ENCODE results near the gene CYP2A13. TPM values are rescaled to one million over a fixed set of nuclear protein-coding genes. Genes with fewer than 3 reads are reported as not detected.
"Not testable (repeated sequence)": the region's sequence is repeated elsewhere in the genome, so short reads cannot be mapped to it uniquely, and the experiment has no call there.

Gene CYP2A13
- total RNA-seq, 1 donor: not detected

DNA sequence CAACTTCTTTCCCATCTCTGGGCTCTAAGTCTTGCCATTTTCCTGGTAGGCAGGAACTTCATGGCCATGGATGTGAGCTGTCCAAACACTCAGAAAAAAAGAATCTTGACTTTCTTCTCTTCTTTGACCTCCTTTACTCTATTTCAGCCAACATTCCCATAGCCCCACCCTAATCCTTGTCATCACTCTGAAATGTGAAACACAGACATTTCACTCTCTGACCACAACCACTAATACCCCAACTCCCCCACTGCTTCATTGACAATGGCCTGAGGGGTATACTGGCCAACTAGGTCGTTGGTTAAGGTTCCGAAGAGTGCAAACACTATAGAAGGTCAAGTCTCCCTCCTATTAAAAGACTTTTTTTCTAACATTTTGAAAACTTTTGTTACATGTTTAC is 4.7 kb upstream of the CYP2A13 start:
- no peak overlapping the region for H3K4me3 ChIP-seq (ENCODE audit: low read depth, low read length)
- TF ChIP-seq, protein P1, sequence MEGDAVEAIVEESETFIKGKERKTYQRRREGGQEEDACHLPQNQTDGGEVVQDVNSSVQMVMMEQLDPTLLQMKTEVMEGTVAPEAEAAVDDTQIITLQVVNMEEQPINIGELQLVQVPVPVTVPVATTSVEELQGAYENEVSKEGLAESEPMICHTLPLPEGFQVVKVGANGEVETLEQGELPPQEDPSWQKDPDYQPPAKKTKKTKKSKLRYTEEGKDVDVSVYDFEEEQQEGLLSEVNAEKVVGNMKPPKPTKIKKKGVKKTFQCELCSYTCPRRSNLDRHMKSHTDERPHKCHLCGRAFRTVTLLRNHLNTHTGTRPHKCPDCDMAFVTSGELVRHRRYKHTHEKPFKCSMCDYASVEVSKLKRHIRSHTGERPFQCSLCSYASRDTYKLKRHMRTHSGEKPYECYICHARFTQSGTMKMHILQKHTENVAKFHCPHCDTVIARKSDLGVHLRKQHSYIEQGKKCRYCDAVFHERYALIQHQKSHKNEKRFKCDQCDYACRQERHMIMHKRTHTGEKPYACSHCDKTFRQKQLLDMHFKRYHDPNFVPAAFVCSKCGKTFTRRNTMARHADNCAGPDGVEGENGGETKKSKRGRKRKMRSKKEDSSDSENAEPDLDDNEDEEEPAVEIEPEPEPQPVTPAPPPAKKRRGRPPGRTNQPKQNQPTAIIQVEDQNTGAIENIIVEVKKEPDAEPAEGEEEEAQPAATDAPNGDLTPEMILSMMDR (IDR thresholded peaks at IDR 0.05; ENCODE audit: insufficient read depth, low read length): no peak
- no peak for DNase-seq (ENCODE audit: low read depth)

DNA sequence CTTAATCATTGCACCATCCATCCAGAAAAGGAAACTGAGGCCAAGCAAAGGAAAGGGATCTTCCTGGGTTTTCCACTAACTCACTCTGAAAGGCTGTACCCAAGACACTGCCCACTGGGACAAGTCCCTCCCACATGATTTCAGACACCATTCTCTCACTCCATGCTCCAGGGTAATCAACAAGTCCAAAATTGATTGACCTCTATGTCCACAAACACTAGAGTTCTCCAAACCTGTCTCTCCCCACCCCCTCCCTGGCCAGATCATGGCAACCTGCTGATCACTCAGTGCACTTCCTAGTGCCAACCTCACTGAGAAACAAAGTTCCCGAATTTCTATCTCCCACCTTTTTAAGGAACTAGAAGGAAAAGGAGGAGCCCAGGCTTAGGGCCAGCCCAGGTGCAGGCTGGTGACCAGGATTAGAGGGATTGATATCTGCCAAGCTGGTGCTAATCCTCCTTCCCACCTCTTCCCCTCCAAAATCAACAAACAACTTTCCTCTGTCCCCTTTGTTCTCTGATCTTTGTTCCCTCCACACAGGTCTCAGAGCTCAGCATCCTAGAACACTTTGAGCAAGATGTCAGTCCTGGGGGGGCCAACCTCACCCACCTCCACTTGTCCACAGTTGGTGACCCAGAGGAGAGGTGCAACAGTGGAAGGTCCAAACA is 2.4 kb upstream of the CYP2A13 start:
- no peak overlapping the region for H3K4me3 ChIP-seq (ENCODE audit: low read depth, low read length)
- TF ChIP-seq, protein P1 (IDR thresholded peaks at IDR 0.05; ENCODE audit: insufficient read depth, low read length): no peak
- no peak for DNase-seq (ENCODE audit: low read depth)

DNA sequence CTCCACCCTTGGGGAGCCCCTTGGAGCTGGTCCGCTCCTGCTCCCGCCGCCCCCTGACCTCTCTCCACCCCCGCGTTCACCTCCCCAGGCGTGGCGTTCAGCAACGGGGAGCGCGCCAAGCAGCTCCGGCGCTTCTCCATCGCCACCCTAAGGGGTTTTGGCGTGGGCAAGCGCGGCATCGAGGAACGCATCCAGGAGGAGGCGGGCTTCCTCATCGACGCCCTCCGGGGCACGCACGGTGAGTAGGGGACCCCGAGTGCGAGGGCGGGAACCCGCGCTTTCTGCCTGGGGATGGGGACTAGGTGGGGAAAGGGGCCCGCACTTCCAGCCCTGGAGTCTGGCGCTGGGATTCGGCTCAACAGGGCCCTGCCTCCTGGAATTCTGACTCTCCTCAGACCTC is 1.7 kb downstream of the CYP2A13 start:
- H3K4me3 ChIP-seq (ENCODE audit: low read depth, low read length): no peak overlapping the region
- TF ChIP-seq, protein P1 (IDR thresholded peaks at IDR 0.05; ENCODE audit: insufficient read depth, low read length): no peak
- no peak for DNase-seq (ENCODE audit: low read depth)

DNA sequence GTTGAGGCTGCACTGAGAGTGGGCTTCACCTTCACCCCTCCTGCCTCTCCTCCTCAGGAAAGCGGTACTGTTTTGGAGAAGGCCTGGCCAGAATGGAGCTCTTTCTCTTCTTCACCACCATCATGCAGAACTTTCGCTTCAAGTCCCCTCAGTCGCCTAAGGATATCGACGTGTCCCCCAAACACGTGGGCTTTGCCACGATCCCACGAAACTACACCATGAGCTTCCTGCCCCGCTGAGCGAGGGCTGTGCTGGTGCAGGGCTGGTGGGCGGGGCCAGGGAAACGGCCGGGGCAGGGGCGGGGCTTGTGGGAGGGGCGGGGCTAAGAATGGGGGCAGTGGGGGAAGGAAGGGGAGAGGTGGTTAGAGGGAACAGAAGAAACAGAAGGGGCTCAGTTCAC is 7.5 kb downstream of the CYP2A13 start:
- H3K4me3 ChIP-seq (ENCODE audit: low read depth, low read length): no peak overlapping the region

DNA sequence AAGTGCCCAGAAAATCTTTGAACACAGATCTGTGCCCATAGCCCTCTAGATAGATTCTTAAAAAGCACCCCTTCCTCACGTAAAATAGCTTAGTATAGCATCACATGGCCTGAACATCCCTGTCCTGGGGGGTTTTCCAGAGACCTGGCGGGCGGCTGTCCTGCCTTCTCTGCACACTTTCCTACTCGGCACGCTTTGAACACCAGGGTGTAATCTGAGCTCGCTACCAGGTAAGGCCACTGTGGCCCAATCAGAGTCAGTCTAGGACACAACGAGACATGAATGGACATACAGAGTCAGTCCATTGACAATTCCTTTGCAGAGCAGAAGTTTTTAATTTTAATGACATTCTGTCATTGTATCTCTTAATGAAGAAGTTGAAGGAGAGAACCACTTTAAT is 8.1 kb downstream of the CYP2A13 start:
- DNase-seq (ENCODE audit: low read depth): no peak
- TF ChIP-seq, protein P1 (IDR thresholded peaks at IDR 0.05; ENCODE audit: insufficient read depth, low read length): no peak
- H3K4me3 ChIP-seq (ENCODE audit: low read depth, low read length): no peak overlapping the region

More for the DNA sequence above, 7.5 kb downstream of the CYP2A13 start:
- TF ChIP-seq, protein P1 (IDR thresholded peaks at IDR 0.05; ENCODE audit: insufficient read depth, low read length): no peak
- DNase-seq (ENCODE audit: low read depth): no peak

DNA sequence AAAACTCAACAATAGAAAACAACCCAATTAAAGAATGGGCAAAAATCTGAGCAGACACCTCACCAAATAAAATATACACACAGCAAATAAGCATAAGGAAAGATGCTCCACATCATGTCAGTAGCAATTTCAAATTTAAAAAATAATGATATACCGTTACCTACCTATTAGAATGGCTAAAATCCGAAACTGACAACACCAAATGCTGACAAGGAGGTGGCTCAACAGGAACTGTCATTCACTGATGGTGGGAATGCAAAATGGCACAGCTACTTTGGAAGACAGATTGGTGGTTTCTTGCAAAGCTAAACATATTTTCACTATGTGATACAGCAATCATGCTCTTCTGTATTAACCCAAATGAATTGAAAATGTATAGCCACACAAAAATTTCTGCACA is 9.1 kb downstream of the CYP2A13 start:
- TF ChIP-seq, protein P1 (IDR thresholded peaks at IDR 0.05; ENCODE audit: insufficient read depth, low read length): no peak
- no peak overlapping the region for H3K4me3 ChIP-seq (ENCODE audit: low read depth, low read length)
- DNase-seq (ENCODE audit: low read depth): no peak

DNA sequence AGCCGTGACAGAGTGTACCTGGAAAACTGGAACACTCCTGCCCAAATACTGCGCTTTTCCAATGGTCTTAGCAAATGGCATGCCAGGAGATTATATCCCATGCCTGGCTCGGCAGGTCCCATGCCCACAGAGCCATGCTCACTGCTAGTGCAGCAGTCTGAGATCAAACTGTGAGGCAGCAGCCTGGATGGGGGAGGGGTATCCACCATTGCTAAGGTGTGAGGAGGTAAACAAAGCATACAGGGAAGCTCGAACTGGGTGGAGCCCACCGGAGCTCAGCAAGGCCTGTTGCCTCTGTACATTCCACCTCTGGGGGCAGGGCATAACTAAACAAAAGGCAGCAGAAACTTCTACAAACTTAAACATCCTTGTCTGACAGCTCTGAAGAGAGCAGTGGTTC is 10.5 kb downstream of the CYP2A13 start:
- TF ChIP-seq, protein P1 (IDR thresholded peaks at IDR 0.05; ENCODE audit: insufficient read depth, low read length): no peak
- no peak overlapping the region for H3K4me3 ChIP-seq (ENCODE audit: low read depth, low read length)
- DNase-seq (ENCODE audit: low read depth): no peak

DNA sequence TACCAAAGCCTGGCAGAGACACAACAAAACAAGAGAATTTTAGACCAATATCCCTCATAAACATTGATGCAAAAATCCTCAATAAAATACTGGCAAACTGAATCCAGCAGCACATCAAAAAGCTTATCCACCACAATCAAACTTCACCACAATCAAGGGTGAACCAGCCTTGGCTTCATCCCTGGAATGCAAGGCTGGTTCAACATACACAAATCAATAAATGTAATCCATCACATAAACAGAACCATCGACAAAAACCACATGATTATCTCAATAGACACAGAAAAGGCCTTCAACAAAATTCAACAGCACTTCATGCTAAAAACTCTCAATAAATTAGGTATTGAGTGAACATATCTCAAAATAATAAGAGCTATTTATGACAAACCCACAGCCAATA is 14.0 kb downstream of the CYP2A13 start:
- not testable (repeated sequence) for H3K4me3 ChIP-seq (ENCODE audit: low read depth, low read length); DNase-seq (ENCODE audit: low read depth)

Measured in fibroblast of the aortic adventitia (primary cell).